ENCODE measurements around the gene MAP4. TPM values are rescaled to one million over a fixed set of nuclear protein-coding genes. Genes with fewer than 3 reads are reported as not detected.

MAP4 gene
- total RNA-seq, 4 donors from 2014 or later = 597 to 976 (median 687) TPM

GRCh38 chr3:47892286-47893040, 123.8 kb downstream of the MAP4 start:
- intact Hi-C loops (cut with DNase I; ENCODE audit: low total_unique reads) (no loop called here), in situ Hi-C loops (cut with MboI; ENCODE audit: low sequenced_read_pairs in 4 of 4) (no loop called here)
- ATAC-seq = no peak
- TF ChIP-seq CTCF (IDR thresholded peaks at IDR 0.05 in 4 of 5, conservative IDR thresholded peaks at IDR 0.05 in 1 of 5) (no peak), POLR2A (IDR thresholded peaks at IDR 0.05) (no peak)
- DNase-seq = no peak
- Histone ChIP-seq H3K4me1 (peaks cover 23 to 52% of the 10 kb centered on the region in 2 donors), H3K36me3 (peaks cover 0 to 43% of the 10 kb centered on the region in 2 donors), H3K27ac (peak overlapping the region in 3 of 4 donors; percentile 65 to 77 (median 69)), H3K27me3 (no peaks in the 10 kb centered on the region), H3K9me3 (no peaks in the 10 kb centered on the region), H3K4me3 (no peak overlapping the region)

- TF ChIP-seq CTCF (IDR thresholded peaks at IDR 0.05 in 4 of 5, conservative IDR thresholded peaks at IDR 0.05 in 1 of 5) (no peak), POLR2A (IDR thresholded peaks at IDR 0.05) (no peak)
- Histone ChIP-seq H3K27ac (peak overlapping the region; percentile 41 to 77 (median 67)), H3K4me1 (peaks cover 23 to 52% of the 10 kb centered on the region in 2 donors), H3K9me3 (no peaks in the 10 kb centered on the region), H3K4me3 (no peak overlapping the region), H3K36me3 (peaks cover 0 to 34% of the 10 kb centered on the region in 2 donors), H3K27me3 (no peaks in the 10 kb centered on the region)
- in situ Hi-C loops (cut with MboI; ENCODE audit: low sequenced_read_pairs in 4 of 4) = no loop called here
- no peak for ATAC-seq
- DNase-seq = no peak
- intact Hi-C loops (cut with DNase I; ENCODE audit: low total_unique reads) = no loop called here
Observed at GRCh38 chr3:47891613-47892005, 124.6 kb downstream of the MAP4 start.

- intact Hi-C loops (cut with DNase I; ENCODE audit: low total_unique reads) (loop anchor here (1.0 kb wide), 1 partner anchor 260 kb away; no protein-coding TSS in a partner anchor), in situ Hi-C loops (cut with MboI; ENCODE audit: low sequenced_read_pairs in 4 of 4) (no loop called here)
- Histone ChIP-seq H3K9me3 (no peaks in the 10 kb centered on the region), H3K27ac (peak overlapping the region; percentile 41 to 77 (median 67)), H3K36me3 (peaks cover 0 to 30% of the 10 kb centered on the region in 2 donors), H3K27me3 (no peaks in the 10 kb centered on the region), H3K4me3 (no peak overlapping the region), H3K4me1 (peaks cover 23 to 52% of the 10 kb centered on the region in 2 donors)
- peak; percentile 47 to 50 for DNase-seq
- TF ChIP-seq POLR2A (IDR thresholded peaks at IDR 0.05) (no peak), CTCF (IDR thresholded peaks at IDR 0.05 in 4 of 5, conservative IDR thresholded peaks at IDR 0.05 in 1 of 5) (no peak)
- ATAC-seq = peak; percentile 74 to 87
Observed at GRCh38 chr3:47890828-47891612, 125.2 kb downstream of the MAP4 start.

GRCh38 chr3:47890126-47890827, 125.9 kb downstream of the MAP4 start:
- H3K4me1 ChIP-seq = peaks cover 23 to 52% of the 10 kb centered on the region in 2 donors
- H3K27ac ChIP-seq = peak overlapping the region; percentile 41 to 77 (median 67)
- no peaks in the 10 kb centered on the region for H3K27me3 ChIP-seq
- no peaks in the 10 kb centered on the region for H3K9me3 ChIP-seq
- H3K36me3 ChIP-seq = peaks cover 0 to 22% of the 10 kb centered on the region in 2 donors
- intact Hi-C loops (cut with DNase I; ENCODE audit: low total_unique reads) (loop anchor here (1.0 kb wide), 1 partner anchor 261 kb away; no protein-coding TSS in a partner anchor), in situ Hi-C loops (cut with MboI; ENCODE audit: low sequenced_read_pairs in 4 of 4) (no loop called here)
- TF ChIP-seq CTCF (IDR thresholded peaks at IDR 0.05 in 4 of 5, conservative IDR thresholded peaks at IDR 0.05 in 1 of 5) (no peak), POLR2A (IDR thresholded peaks at IDR 0.05) (no peak)
- no peak overlapping the region for H3K4me3 ChIP-seq
- DNase-seq (no peak), ATAC-seq (no peak)
